IPS-18a (cell line): ENCODE results near the gene CD44.

ENCODE experiments used
- H3K27ac ChIP-seq: one replicate; pipeline ENCODE4 v1.5.1; 2013; ENCODE audit warnings: low read length
- H3K27me3 ChIP-seq: one replicate; pipeline ENCODE4 v1.6.1; 2013; ENCODE audit warnings: mild to moderate bottlenecking, low read length; ENCODE audit not compliant: control insufficient read depth, insufficient read depth
- H3K36me3 ChIP-seq: one replicate; pipeline ENCODE4 v1.6.1; 2013; ENCODE audit warnings: low read depth, low read length; ENCODE audit not compliant: control insufficient read depth
- H3K4me1 ChIP-seq: one replicate; pipeline ENCODE4 v1.6.1; 2013; ENCODE audit warnings: low read depth, low read length; ENCODE audit not compliant: control insufficient read depth
- H3K4me3 ChIP-seq: one replicate; pipeline ENCODE4 v1.5.1; 2013; ENCODE audit warnings: low read length
- H3K9ac ChIP-seq: one replicate; pipeline ENCODE4 v1.6.1; 2013; ENCODE audit warnings: mild to moderate bottlenecking, low read length, moderate library complexity
- H3K9me3 ChIP-seq: one replicate; pipeline ENCODE4 v1.6.1; 2013; ENCODE audit warnings: low read depth, low read length; ENCODE audit not compliant: control insufficient read depth

Gene CD44

GRCh38 chr11:35143297-35144135, 4.5 kb downstream of the CD44 start:
- no peak overlapping the region for H3K27ac ChIP-seq
- no peak overlapping the region for H3K9ac ChIP-seq
- H3K36me3 ChIP-seq, result no peaks in the 10 kb centered on the region
- no peaks in the 10 kb centered on the region for H3K9me3 ChIP-seq
- H3K27me3 ChIP-seq, result peaks cover 26% of the 10 kb centered on the region
- H3K4me1 ChIP-seq, result peaks cover 9% of the 10 kb centered on the region
- H3K4me3 ChIP-seq, result no peak overlapping the region

GRCh38 chr11:35144136-35144741, 5.3 kb downstream of the CD44 start:
- no peak overlapping the region for H3K4me3 ChIP-seq
- H3K4me1 ChIP-seq, result peaks cover 9% of the 10 kb centered on the region
- H3K9ac ChIP-seq, result no peak overlapping the region
- no peak overlapping the region for H3K27ac ChIP-seq
- H3K9me3 ChIP-seq, result no peaks in the 10 kb centered on the region
- no peaks in the 10 kb centered on the region for H3K36me3 ChIP-seq
- peaks cover 19% of the 10 kb centered on the region for H3K27me3 ChIP-seq

- no peak overlapping the region for H3K4me3 ChIP-seq
- no peak overlapping the region for H3K9ac ChIP-seq
- H3K9me3 ChIP-seq, result no peaks in the 10 kb centered on the region
- H3K27me3 ChIP-seq, result peaks cover 13% of the 10 kb centered on the region
- H3K4me1 ChIP-seq, result peaks cover 5% of the 10 kb centered on the region
- H3K36me3 ChIP-seq, result no peaks in the 10 kb centered on the region
- no peak overlapping the region for H3K27ac ChIP-seq
Observed at GRCh38 chr11:35144806-35145205, 5.8 kb downstream of the CD44 start.

- H3K27ac ChIP-seq, result no peak overlapping the region
- peaks cover 5% of the 10 kb centered on the region for H3K4me1 ChIP-seq
- no peak overlapping the region for H3K9ac ChIP-seq
- H3K27me3 ChIP-seq, result peaks cover 8% of the 10 kb centered on the region
- H3K4me3 ChIP-seq, result no peak overlapping the region
- no peaks in the 10 kb centered on the region for H3K9me3 ChIP-seq
- no peaks in the 10 kb centered on the region for H3K36me3 ChIP-seq
Observed at GRCh38 chr11:35145271-35145670, 6.3 kb downstream of the CD44 start.

- Histone ChIP-seq H3K4me3 (no peak overlapping the region), H3K9ac (no peak overlapping the region), H3K27ac (no peak overlapping the region), H3K9me3 (no peaks in the 10 kb centered on the region), H3K4me1 (peaks cover 5% of the 10 kb centered on the region), H3K27me3 (peaks cover under 1% of the 10 kb centered on the region), H3K36me3 (no peaks in the 10 kb centered on the region)
Observed at GRCh38 chr11:35146074-35146521, 7.1 kb downstream of the CD44 start.

- Histone ChIP-seq H3K27ac (no peak overlapping the region), H3K4me3 (no peak overlapping the region), H3K4me1 (peaks cover 8% of the 10 kb centered on the region)
Observed at GRCh38 chr11:35146711-35147110, 7.7 kb downstream of the CD44 start.

GRCh38 chr11:35147235-35147634, 8.3 kb downstream of the CD44 start:
- no peak overlapping the region for H3K9ac ChIP-seq
- no peaks in the 10 kb centered on the region for H3K36me3 ChIP-seq
- H3K4me1 ChIP-seq, result peaks cover 13% of the 10 kb centered on the region
- H3K4me3 ChIP-seq, result no peak overlapping the region
- no peak overlapping the region for H3K27ac ChIP-seq
- H3K27me3 ChIP-seq, result no peaks in the 10 kb centered on the region
- no peaks in the 10 kb centered on the region for H3K9me3 ChIP-seq

More at GRCh38 chr11:35146711-35147110, 7.7 kb downstream of the CD44 start:
- no peaks in the 10 kb centered on the region for H3K36me3 ChIP-seq
- no peak overlapping the region for H3K9ac ChIP-seq
- H3K9me3 ChIP-seq, result no peaks in the 10 kb centered on the region
- H3K27me3 ChIP-seq, result no peaks in the 10 kb centered on the region

- H3K36me3 ChIP-seq, result no peaks in the 10 kb centered on the region
Observed at GRCh38 chr11:35148163-35148837, 9.3 kb downstream of the CD44 start.

GRCh38 chr11:35150454-35150853, 11.5 kb downstream of the CD44 start:
- Histone ChIP-seq H3K4me1 (peaks cover 15% of the 10 kb centered on the region), H3K27ac (no peak overlapping the region)

More at GRCh38 chr11:35148163-35148837, 9.3 kb downstream of the CD44 start:
- Histone ChIP-seq H3K27me3 (no peaks in the 10 kb centered on the region), H3K4me1 (peaks cover 15% of the 10 kb centered on the region), H3K4me3 (no peak overlapping the region), H3K9me3 (no peaks in the 10 kb centered on the region), H3K27ac (no peak overlapping the region), H3K9ac (no peak overlapping the region)

GRCh38 chr11:35151241-35151640, 12.3 kb downstream of the CD44 start:
- no peaks in the 10 kb centered on the region for H3K36me3 ChIP-seq
- H3K27me3 ChIP-seq, result no peaks in the 10 kb centered on the region
- H3K4me3 ChIP-seq, result no peak overlapping the region
- no peak overlapping the region for H3K9ac ChIP-seq
- no peak overlapping the region for H3K27ac ChIP-seq
- no peaks in the 10 kb centered on the region for H3K9me3 ChIP-seq
- H3K4me1 ChIP-seq, result peaks cover 15% of the 10 kb centered on the region

More at GRCh38 chr11:35150454-35150853, 11.5 kb downstream of the CD44 start:
- Histone ChIP-seq H3K9me3 (no peaks in the 10 kb centered on the region), H3K27me3 (no peaks in the 10 kb centered on the region), H3K9ac (no peak overlapping the region), H3K4me3 (no peak overlapping the region), H3K36me3 (no peaks in the 10 kb centered on the region)

- H3K27me3 ChIP-seq, result no peaks in the 10 kb centered on the region
- H3K27ac ChIP-seq, result no peak overlapping the region
- H3K9me3 ChIP-seq, result no peaks in the 10 kb centered on the region
- H3K4me1 ChIP-seq, result peaks cover 15% of the 10 kb centered on the region
- no peak overlapping the region for H3K9ac ChIP-seq
- H3K36me3 ChIP-seq, result no peaks in the 10 kb centered on the region
- H3K4me3 ChIP-seq, result no peak overlapping the region
Observed at GRCh38 chr11:35151683-35152280, 12.8 kb downstream of the CD44 start.
